Peyer's patch (tissue), 4 donors: ENCODE data around the gene CORO2A.

Source experiments
- POLR2A ChIP-seq, 2 donors: fragments of 450-650 bp; IDR thresholded peaks; one replicate each; pipeline ENCODE4 v1.5.1; 2017; ENCODE audit warnings: antibody characterized with exemption in 2 of 2, mild to moderate bottlenecking in 2 of 2, moderate library complexity in 2 of 2
- TF ChIP-seq, protein P1 (sequence below), 6 experiments: fragments of 450-650 bp in 4 of 6; fragments of 200-600 bp in 2 of 6; sonication (generic) in 1 of 6; IDR thresholded peaks; one replicate each; pipeline ENCODE4 v1.5.1; 2017 to 2019; ENCODE audit warnings: antibody characterized with exemption in 6 of 6, mild to moderate bottlenecking in 3 of 6, moderate library complexity in 1 of 6

DNA sequence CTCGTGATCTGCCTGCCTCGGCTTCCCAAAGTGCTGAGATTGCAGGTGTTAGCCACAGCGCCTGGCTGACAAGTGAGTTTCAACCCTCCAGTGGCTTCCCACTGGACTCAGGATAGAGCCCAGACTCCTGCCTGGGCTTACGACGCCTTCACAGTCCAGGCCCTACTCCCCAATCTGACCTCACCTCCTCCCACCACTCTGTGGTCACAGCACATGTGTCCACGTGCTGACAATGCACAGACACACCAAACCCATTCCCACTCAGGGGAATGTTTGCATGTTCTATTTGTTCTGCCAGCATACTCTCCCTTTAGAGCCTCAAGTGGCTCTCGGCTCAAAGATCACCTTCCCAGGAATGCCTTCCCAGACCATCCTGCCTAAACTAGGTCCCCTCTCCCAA, 42.3 kb downstream of the CORO2A start:
- TF ChIP-seq, protein P1, sequence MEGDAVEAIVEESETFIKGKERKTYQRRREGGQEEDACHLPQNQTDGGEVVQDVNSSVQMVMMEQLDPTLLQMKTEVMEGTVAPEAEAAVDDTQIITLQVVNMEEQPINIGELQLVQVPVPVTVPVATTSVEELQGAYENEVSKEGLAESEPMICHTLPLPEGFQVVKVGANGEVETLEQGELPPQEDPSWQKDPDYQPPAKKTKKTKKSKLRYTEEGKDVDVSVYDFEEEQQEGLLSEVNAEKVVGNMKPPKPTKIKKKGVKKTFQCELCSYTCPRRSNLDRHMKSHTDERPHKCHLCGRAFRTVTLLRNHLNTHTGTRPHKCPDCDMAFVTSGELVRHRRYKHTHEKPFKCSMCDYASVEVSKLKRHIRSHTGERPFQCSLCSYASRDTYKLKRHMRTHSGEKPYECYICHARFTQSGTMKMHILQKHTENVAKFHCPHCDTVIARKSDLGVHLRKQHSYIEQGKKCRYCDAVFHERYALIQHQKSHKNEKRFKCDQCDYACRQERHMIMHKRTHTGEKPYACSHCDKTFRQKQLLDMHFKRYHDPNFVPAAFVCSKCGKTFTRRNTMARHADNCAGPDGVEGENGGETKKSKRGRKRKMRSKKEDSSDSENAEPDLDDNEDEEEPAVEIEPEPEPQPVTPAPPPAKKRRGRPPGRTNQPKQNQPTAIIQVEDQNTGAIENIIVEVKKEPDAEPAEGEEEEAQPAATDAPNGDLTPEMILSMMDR (IDR thresholded peaks at IDR 0.05): no peak
- no peak for TF ChIP-seq POLR2A (IDR thresholded peaks at IDR 0.05)
